Measurements from ENCODE around the gene SKAP2. TPM values are rescaled to one million over a fixed set of nuclear protein-coding genes. Genes with fewer than 3 reads are reported as not detected.

SKAP2 gene
- total and polyA plus RNA-seq, 2 donors (not counting 1 experiment from before 2014, with no cell fraction given): 17.5 to 25.9 TPM

- Histone ChIP-seq H3K4me2 (ENCODE audit: extremely low read depth, insufficient read depth, low read length) (peak overlapping the region; percentile 25), H3K27me3 (ENCODE audit: control insufficient read depth, insufficient read depth, low read length) (no peaks in the 10 kb centered on the region), H4K20me1 (ENCODE audit: control insufficient read depth, extremely low read depth, insufficient read depth, low read length) (no peaks in the 10 kb centered on the region), H3K27ac (ENCODE audit: insufficient read depth, low read length) (no peak overlapping the region), H3K36me3 (ENCODE audit: control insufficient read depth, insufficient read depth, low read length) (no peaks in the 10 kb centered on the region), H3K4me3 (replicated peaks in 1 of 4; ENCODE audit: control extremely low read depth in 1 of 4, insufficient read depth in 1 of 4, low read depth in 3 of 4, low read length in 4 of 4) (no peak overlapping the region), H3K9me3 (ENCODE audit: control insufficient read depth, insufficient read depth, low read depth, low read length) (no peaks in the 10 kb centered on the region), H3K79me2 (ENCODE audit: control insufficient read depth, insufficient read depth, low read length) (no peaks in the 10 kb centered on the region), H3K9ac (ENCODE audit: insufficient read depth, low read length) (no peak overlapping the region), H2AFZ (ENCODE audit: low read length) (no peak overlapping the region), H3K4me1 (ENCODE audit: control insufficient read depth, extremely low read depth, insufficient read depth, low read length) (peaks cover 8% of the 10 kb centered on the region)
- peak; percentile 20 to 58 for DNase-seq (ENCODE audit: low read depth in 2 of 2)
- TF ChIP-seq CTCF (conservative IDR thresholded peaks at IDR 0.05 in 1 of 2, IDR thresholded peaks at IDR 0.05 in 1 of 2; ENCODE audit: low read depth in 1 of 2, low read length in 2 of 2): no peak
- TF ChIP-seq EZH2 (IDR thresholded peaks at IDR 0.05; ENCODE audit: low read length, missing control alignments): no peak
Observed at GRCh38 chr7:26675143-26675887, 189.1 kb downstream of the SKAP2 start.

DNA sequence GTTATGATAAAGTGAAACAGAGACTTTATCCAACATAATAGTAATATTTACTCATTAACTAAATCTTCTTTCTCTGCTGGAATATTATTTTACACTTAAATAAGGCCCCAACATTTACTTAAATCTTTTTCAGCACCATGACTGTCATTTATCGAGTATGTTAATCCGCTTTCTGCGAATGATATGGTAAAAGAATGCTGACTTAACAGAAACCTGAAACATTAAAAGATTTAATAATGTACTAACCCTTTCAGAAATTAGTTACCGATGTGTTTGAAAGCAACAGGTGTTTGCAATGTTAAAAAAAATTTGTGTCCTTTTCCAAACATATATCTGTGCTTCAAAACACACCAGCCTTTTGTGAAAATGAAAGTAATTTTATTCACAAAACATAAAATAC, 190.5 kb downstream of the SKAP2 start:
- TF ChIP-seq CTCF (conservative IDR thresholded peaks at IDR 0.05 in 1 of 2, IDR thresholded peaks at IDR 0.05 in 1 of 2; ENCODE audit: low read depth in 1 of 2, low read length in 2 of 2) (no peak), EZH2 (IDR thresholded peaks at IDR 0.05; ENCODE audit: low read length, missing control alignments) (no peak)
- H3K27ac ChIP-seq (ENCODE audit: insufficient read depth, low read length): no peak overlapping the region
- H3K79me2 ChIP-seq (ENCODE audit: control insufficient read depth, insufficient read depth, low read length): no peaks in the 10 kb centered on the region
- no peak overlapping the region for H2AFZ ChIP-seq (ENCODE audit: low read length)
- H3K4me3 ChIP-seq (replicated peaks in 1 of 4; ENCODE audit: control extremely low read depth in 1 of 4, insufficient read depth in 1 of 4, low read depth in 3 of 4, low read length in 4 of 4): no peak overlapping the region
- H3K9me3 ChIP-seq (ENCODE audit: control insufficient read depth, insufficient read depth, low read depth, low read length): no peaks in the 10 kb centered on the region
- H3K9ac ChIP-seq (ENCODE audit: insufficient read depth, low read length): no peak overlapping the region
- no peaks in the 10 kb centered on the region for H3K36me3 ChIP-seq (ENCODE audit: control insufficient read depth, insufficient read depth, low read length)
- H3K4me1 ChIP-seq (ENCODE audit: control insufficient read depth, extremely low read depth, insufficient read depth, low read length): peaks cover 8% of the 10 kb centered on the region
- no peak overlapping the region for H3K4me2 ChIP-seq (ENCODE audit: extremely low read depth, insufficient read depth, low read length)
- DNase-seq (ENCODE audit: low read depth in 2 of 2): no peak
- no peaks in the 10 kb centered on the region for H4K20me1 ChIP-seq (ENCODE audit: control insufficient read depth, extremely low read depth, insufficient read depth, low read length)
- H3K27me3 ChIP-seq (ENCODE audit: control insufficient read depth, insufficient read depth, low read length): no peaks in the 10 kb centered on the region

DNA sequence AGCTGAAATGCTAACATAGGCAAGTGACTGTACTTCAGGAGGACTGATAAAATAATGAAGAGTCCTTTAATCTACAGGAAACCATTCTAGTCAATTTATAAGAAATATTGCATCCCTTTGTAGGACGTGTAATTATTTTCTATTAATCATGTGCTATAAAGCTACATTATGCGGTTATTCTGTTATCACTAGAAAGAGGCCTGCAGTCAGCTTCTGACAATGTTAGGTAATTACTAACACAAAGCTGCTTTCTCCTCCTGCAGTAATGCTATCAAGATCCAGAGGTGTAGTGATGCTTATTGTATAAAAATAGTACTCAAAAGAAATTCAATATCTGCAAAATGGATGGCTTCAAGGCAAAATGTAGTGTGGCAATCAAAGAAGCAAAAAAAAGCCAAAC, 191.1 kb downstream of the SKAP2 start:
- H3K4me3 ChIP-seq (replicated peaks in 1 of 4; ENCODE audit: control extremely low read depth in 1 of 4, insufficient read depth in 1 of 4, low read depth in 3 of 4, low read length in 4 of 4): no peak overlapping the region
- no peaks in the 10 kb centered on the region for H4K20me1 ChIP-seq (ENCODE audit: control insufficient read depth, extremely low read depth, insufficient read depth, low read length)
- no peak overlapping the region for H3K27ac ChIP-seq (ENCODE audit: insufficient read depth, low read length)
- no peak overlapping the region for H2AFZ ChIP-seq (ENCODE audit: low read length)
- TF ChIP-seq CTCF (conservative IDR thresholded peaks at IDR 0.05 in 1 of 2, IDR thresholded peaks at IDR 0.05 in 1 of 2; ENCODE audit: low read depth in 1 of 2, low read length in 2 of 2) (no peak), EZH2 (IDR thresholded peaks at IDR 0.05; ENCODE audit: low read length, missing control alignments) (no peak)
- H3K9me3 ChIP-seq (ENCODE audit: control insufficient read depth, insufficient read depth, low read depth, low read length): no peaks in the 10 kb centered on the region
- no peaks in the 10 kb centered on the region for H3K27me3 ChIP-seq (ENCODE audit: control insufficient read depth, insufficient read depth, low read length)
- DNase-seq (ENCODE audit: low read depth in 2 of 2): no peak
- peaks cover 8% of the 10 kb centered on the region for H3K4me1 ChIP-seq (ENCODE audit: control insufficient read depth, extremely low read depth, insufficient read depth, low read length)
- no peaks in the 10 kb centered on the region for H3K79me2 ChIP-seq (ENCODE audit: control insufficient read depth, insufficient read depth, low read length)
- H3K4me2 ChIP-seq (ENCODE audit: extremely low read depth, insufficient read depth, low read length): no peak overlapping the region
- no peak overlapping the region for H3K9ac ChIP-seq (ENCODE audit: insufficient read depth, low read length)
- no peaks in the 10 kb centered on the region for H3K36me3 ChIP-seq (ENCODE audit: control insufficient read depth, insufficient read depth, low read length)

Data from fibroblast of lung (primary cell).